H1 (cell line): ENCODE measurements around the gene PRKN. TPM values are rescaled to one million over a fixed set of nuclear protein-coding genes. Genes with fewer than 3 reads are reported as not detected.

ENCODE experiments used
- CHD7 ChIP-seq: fragments of 300-600 bp; sonication (generic); IDR thresholded peaks from 2 replicates; pipeline ENCODE4 v1.7.1; 2012; ENCODE audit warnings: low read length, moderate library complexity, mild to moderate bottlenecking, inconsistent platforms; ENCODE audit not compliant: insufficient replicate concordance
- PHF8 ChIP-seq: fragments of 200-600 bp; sonication (generic); conservative IDR thresholded peaks from 2 replicates; pipeline ENCODE4 v1.7.1; 2012; ENCODE audit warnings: low read depth, mild to moderate bottlenecking, inconsistent platforms, low read length, moderate library complexity
- polyA plus RNA-seq, 7 experiments: library from polyadenylated mRNA; depleted of rRNA in 3 of 7; stranded (reverse) in 5 of 7; unstranded in 2 of 7; fragments of >200 nt in 5 of 7; fragments of 200-250 nt in 2 of 7; gene quantifications; 1 replicate in 5 of 7; 2 replicates in 1 of 7; 4 replicates in 1 of 7; pipeline versions ENCODE4 v1.2.1 to v1.2.3, GENCODE V29; 2011 to 2013; ENCODE audit warnings: missing spikeins in 2 of 7, mixed read lengths in 2 of 7
- total RNA-seq: library from RNA; stranded (reverse); fragmentation: NEBNext Ultra II Directional; extraction: Animal tissue kit (Norgen Biotek cat#: 25700); gene quantifications from 2 replicates; pipeline ENCODE4 v1.2.1, GENCODE V29; 2021

PRKN gene
- total and polyA plus RNA-seq, 2 of the 8 experiments (the other 6 are each of a cell fraction or from before 2014, with no cell fraction given) = 0.13 to 0.29 TPM

GRCh38 chr6:161526794-161527193 is 1200.8 kb downstream of the PRKN start (continued):
- TF ChIP-seq CHD7 (no peak), PHF8 (no peak)
